Fibroblast of gingiva (primary cell): ENCODE data around the gene AGFG2.
A peak's percentile ranks its signal among the peaks of the same experiment; 100 is the strongest.

Experiments
- DNase-seq: peaks from one replicate; pipeline ENCODE4 v3.0.0-alpha.2; 2011; ENCODE audit warnings: low read depth

Gene AGFG2

DNA sequence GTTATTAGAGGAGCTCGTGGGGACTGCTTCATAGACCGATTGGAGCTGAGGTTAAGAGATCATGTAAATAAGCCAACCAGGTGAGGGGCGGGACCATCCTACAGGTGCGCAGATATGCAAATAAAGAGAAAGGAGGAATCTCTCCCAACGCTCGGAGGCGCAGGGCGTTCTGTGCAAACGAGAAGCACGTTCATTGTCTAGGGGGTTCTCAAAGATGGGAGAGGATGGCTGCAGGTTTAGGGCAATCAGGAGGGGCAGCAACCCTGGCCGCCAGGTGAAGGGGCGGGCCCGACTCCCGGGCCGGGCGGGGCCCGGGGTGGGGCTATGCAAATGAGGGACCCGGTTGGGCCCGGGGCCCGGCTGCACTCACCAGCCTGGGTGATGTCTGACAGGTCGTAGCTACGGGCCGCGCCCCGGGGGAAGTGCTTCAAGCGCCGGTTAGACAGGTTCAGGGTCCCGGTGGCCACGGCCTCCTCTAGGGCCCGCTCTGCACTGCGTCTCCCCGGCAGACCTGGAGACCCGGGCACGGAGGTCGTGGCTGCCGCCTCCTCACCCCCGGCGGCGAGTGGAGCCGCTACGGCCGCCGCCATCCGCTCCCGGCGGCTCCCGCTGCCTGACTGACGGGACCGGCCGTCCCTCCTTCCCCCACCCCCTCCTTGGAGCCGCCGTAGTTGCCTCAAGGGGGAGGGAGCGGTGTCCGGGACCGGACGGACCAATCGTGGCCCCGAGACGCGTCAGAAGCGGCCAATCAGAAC is 46.7 kb downstream of the AGFG2 start, which contains the start of gene LRCH4:
Gene LRCH4 (minus strand): TSS at position 619 of the 755 bp plus-strand sequence. CDS start 29 bp downstream, at position 590.
- DNase-seq = no peak

DNA sequence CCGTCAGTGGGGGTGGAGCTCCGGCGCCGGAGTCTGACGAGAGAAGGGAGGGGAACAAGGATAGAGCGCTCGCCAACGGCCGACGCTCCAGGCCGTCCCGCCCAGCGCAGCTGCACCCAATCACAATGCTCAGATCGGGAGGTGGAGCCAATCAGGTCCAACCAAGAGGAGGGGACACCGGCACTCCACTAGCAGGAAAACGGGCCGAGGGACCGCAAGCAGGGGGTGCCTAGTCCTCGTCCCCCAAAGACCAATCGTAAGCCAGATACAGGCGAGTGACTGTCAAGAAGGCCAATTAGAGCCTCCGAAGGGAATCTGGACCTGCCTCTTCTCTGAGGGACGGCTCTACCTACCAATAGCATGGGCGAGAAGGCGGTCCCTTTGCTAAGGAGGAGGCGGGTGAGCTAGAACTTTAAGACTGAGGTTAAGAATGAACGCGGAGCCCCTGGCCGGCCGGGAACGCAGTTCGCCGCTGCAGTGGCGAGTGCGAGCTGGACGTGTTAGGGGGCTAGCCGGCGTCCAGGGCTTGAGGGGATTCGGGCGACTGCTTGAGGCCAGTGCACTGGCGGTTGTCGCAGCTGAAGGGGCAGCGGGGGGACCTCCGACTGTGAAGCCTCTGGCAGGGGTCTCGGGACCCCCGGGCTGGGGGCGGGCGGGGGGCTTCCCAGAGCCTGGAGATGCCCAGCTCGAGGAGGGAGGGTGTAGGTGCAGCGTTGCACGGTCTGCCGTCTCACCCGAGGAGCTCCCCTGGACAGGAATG is 47.4 kb downstream of the AGFG2 start, which contains the start of gene FBXO24:
Gene FBXO24 (plus strand): TSS at position 63 of the 760 bp plus-strand sequence. CDS start 298 bp downstream, at position 361.
- peak; percentile 100 for DNase-seq

DNA sequence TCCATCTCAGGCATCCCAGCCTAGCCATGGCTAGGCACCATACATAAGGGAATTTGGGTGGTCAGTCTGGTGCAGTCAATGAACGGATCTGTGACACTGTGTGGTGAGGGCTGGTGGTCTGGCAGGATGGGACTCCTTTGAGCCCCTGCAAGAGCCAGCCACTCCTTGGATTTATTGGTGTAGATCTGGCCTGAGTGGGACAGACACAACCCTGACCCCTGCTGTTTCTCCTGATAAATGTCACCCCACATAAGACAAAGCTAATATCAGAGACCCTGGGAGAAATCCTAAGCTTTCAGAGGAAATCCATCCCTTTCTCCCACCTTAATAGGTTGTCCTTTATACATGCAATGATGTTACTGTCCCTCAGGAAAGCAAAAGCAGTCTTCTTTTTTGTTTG is 49.4 kb downstream of the AGFG2 start:
- DNase-seq = no peak

DNA sequence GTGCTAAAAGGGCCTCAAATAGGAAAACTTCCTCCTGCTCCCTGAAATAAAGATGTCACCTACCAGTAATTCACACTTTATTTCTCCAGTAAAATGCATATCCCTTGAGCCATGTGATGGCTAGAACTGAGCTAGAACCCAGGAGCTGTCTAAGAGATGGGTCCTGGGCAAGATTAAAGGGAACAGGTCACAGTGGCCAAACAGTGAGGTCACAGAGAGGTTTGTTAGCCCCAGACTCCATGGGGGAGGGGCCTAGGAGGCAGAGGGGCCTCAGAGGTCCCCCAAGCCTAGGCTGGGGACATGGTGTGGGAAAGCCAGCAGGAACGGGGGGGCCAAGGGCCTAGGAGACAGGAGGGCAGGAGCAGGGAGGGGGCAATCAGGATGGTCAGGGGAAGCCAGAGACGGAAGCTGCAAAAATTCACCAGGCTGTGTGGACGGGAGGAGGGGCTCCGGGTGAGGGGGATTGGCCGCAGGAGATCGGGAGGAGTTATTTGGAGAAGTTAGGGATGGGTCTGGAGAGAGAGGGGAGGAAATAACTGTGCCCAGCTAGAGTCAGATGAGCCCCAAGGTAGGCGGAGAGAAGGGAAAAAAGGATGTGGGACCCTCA is 50.4 kb downstream of the AGFG2 start:
- DNase-seq = no peak

DNA sequence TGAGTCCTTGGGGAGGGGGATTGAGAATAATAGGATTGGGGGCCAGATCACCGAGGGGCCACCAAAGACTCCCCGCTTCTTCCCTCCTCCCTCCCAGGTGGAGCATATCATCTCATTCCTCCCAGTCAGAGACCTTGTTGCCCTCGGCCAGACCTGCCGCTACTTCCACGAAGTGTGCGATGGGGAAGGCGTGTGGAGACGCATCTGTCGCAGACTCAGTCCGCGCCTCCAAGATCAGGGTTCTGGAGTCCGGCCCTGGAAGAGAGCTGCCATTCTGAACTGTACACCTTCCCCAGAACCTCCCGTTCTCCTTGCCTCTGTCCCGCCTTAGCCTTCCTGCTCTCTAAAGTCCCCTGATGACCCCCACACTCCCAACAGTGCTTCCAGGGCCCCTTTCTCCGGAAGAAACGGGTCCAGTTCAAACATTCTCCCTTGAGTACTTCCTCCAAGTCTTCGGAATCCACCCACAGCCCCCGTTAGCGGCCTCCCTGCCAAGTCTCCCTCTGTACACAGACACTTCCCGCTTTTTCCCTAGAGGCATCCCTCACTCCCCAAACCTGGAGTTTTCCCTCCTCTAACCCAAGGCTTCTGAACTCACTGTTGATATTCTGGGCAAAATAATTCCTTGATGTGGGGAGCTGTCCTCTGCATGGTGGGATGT is 51.2 kb downstream of the AGFG2 start:
- DNase-seq = no peak

DNA sequence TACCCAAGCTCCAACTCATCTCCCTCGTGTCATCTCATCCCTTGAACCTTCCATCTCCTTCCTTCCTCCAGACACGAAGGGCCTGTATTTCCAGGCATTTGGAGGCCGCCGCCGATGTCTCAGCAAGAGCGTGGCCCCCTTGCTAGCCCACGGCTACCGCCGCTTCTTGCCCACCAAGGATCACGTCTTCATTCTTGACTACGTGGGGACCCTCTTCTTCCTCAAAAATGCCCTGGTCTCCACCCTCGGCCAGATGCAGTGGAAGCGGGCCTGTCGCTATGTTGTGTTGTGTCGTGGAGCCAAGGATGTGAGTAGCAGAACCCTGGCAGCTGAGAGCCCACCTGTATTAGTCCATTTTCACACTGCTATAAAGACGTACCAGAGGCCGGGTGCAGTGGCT is 52.6 kb downstream of the AGFG2 start:
- no peak for DNase-seq

DNA sequence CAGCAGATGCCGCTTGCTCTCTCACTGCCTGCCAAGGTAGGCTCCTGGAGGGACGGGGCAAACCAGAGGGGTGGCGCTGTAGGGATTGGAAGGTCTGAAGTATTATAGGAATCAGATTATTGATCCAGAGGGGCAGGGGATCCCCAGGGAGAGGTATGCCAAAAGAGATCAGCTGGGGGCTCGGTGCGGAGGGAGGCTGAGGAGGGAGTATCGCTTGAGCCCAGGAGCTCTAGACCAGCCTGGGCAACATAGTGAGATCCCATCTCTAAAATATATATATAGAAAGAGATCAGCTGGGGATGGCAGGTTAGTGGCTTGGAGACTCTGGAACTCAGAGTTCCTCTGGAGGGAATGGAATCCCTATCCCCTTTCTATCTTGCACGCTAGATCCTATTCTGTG is 56.2 kb downstream of the AGFG2 start:
- DNase-seq = no peak

DNA sequence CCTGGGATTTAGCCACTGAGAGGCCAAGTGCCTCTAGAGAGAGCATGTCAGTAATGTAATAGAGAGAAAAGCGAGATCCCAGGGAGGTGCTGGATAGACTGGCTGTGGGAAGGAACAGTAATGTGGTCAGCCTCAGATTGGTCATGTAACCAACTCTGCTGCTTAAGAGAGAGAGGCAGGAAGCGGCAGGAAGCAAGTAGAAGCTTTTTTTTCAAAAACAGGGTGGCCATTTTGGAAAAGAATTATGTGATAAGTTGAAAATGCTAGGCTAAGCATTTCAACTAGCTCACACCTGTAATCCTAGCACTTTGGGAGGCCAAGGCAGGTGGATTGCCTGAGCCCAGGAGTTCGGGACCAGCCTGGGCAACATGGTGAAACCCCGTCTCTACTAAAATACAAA is 59.4 kb downstream of the AGFG2 start:
- no peak for DNase-seq

DNA sequence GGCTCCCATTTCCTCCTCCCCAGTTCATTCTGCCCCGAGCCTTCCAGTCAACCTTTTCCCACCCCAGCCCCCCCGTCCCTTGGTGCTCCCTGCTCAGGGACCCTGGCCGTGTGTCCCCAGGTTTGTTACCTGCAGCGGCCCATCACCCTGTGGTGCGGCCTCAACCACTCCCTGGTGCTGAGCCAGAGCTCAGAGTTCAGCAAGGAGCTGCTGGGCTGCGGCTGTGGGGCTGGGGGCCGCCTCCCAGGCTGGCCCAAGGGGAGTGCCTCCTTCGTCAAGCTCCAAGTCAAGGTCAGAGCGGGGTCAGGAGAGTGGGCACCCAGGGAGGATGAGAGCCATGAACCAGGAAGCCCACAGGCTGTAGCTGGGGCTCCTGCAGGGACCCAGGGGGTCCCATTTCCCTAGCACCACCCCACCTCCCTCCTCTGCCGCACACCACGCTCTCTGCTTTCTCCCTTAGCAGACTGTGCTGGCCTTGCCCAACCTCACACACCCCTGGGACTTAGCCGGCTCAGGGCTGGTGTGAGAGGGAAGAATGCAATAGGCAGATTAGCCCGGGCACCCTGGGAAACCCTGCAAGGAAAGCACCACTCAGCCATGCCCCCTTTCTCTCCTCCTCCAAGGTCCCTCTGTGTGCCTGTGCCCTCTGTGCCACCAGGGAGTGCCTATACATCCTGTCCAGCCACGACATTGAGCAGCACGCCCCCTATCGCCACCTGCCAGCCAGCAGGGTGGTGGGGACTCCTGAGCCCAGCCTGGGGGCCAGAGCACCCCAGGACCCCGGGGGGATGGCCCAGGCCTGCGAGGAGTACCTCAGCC is 61.1 kb downstream of the AGFG2 start:
- DNase-seq = no peak

DNA sequence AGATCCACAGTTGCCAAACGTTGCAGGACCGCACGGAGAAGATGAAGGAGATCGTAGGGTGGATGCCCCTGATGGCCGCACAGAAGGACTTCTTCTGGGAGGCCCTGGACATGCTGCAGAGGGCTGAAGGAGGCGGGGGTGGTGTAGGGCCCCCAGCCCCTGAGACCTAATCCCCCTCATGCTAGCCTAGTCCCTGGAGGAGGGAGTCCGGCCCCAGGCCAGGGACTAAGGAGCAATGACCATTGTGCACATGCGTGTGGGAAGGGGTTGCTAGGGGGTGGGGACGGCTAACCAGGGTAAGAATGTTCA is 61.7 kb downstream of the AGFG2 start:
- no peak for DNase-seq

DNA sequence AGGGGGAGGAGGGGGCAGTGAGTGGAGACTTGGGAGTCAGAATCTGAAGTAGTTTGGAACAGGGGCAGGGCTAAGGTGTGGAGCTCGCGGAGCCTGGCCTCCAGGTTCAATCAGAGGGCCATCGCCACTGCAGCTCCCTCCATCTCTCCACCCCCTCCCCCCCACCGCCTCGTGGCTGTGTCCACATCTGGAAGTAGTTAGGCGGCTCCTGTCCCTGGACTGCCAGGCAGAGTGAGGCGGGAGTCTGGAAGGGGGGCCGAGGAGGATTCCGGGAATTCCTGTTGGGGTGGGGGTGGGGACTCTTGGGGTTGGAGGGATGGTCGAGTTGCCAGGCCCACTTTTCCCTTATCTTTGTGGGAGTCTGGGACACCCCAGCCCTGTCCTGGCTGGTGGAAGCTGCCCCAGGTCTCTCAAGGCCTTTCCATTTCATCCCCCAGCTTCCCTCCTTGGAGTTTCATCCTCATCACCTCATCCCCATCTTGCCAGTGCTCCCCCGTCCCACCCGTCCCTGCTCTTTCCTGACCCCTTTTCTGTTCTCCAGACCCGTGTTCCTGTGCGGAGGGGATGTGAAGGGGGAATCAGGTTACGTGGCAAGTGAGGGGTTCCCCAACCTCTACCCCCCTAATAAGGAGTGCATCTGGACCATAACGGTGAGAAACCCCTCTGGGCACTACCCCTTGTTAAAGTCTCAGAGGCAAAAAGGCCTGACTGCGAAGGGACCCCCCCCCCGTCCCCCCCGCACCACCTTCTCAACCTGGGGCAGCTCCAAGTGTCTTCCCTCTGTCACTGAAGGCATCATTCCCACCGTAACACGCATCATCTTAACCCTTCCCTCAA is 64.1 kb downstream of the AGFG2 start:
- DNase-seq = peak; percentile 88

DNA sequence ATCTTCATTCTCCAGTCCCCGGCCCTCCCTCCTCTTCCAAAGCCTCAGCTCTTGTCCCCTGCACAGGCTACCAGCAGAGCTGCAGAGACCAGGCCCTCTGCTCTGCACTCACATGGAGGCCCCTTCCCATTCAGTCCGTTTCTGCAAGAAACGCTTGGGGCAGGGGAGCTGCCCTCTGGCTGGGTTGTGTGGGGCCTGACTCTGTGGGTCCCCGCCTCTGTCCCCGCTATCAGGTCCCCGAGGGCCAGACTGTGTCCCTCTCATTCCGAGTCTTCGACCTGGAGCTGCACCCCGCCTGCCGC is 64.7 kb downstream of the AGFG2 start:
- no peak for DNase-seq

DNA sequence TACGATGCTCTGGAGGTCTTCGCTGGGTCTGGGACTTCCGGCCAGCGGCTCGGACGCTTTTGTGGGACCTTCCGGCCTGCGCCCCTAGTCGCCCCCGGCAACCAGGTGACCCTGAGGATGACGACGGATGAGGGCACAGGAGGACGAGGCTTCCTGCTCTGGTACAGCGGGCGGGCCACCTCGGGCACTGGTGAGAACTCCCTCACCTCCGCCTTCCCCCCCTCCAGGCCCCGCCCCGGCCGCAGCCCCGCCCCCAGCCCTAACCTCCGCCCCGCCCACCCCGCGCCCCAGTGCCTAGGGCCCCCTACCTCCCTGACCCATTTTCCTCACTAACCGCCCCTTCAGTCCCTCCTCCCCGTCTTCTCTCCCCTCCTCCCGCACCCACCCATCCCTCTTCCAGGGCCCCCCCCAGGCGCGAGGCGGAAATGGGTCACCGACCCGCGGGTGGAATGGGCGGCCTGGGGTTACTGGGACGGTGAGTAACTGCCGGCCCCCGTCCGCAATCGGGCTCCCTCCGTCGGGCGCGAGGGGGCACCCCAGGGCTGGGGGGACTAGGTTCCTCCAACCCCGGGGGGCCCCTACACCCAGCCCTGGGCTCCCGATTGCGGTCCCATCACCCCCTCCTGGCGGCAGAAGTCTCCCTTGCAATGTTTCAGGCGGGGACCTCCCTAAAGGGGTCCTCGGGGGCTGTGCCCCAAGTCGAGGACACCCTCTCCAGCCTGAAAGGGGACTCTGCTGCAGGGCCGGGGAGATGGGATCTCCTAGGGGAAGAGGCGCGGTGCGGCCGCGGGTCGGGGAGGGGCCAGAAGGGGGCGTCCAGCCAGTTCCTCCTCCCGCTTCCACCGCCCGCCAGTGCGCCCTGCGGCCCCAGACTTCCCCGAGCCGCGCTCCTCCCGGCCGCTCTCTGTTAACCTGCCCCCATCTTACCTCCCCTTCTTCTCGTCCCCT is 65.3 kb downstream of the AGFG2 start:
- peak; percentile 51 for DNase-seq

DNA sequence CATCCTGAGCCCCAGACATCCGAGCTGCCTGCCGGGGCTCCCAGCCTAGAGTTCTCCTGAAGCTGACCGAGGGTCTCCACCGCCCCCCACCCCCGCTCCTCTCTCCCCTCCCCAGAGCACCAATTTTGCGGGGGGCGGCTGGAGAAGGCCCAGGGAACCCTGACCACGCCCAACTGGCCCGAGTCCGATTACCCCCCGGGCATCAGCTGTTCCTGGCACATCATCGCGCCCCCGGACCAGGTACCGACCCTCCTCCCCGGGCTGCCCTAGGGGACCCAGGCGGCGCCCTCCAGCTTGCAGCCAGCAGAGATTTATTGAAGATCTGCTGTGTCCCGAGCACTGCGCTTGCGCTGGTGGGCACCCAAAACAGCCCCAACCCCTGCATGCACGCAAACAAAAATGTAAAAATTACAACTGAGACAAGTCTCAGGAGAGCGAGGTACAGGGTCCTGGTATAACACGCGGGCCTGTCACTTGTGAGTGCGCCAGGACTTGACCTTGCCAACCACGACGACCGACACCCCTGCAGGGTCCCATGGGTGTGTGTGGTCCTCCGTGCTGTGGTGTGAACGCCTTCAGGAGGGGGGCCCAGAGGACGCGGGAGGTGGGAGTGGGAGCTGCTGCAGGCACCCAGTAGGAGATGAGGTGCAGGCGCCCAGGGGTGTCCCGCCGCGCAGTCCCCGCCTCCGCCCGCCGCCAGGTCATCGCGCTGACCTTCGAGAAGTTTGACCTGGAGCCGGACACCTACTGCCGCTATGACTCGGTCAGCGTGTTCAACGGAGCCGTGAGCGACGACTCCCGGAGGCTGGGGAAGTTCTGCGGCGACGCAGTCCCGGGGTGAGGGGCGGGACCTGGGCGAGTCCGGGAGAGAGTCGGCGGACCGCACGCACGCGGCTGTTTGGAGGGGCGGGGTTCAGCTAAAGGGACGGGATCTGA is 66.2 kb downstream of the AGFG2 start:
- no peak for DNase-seq

DNA sequence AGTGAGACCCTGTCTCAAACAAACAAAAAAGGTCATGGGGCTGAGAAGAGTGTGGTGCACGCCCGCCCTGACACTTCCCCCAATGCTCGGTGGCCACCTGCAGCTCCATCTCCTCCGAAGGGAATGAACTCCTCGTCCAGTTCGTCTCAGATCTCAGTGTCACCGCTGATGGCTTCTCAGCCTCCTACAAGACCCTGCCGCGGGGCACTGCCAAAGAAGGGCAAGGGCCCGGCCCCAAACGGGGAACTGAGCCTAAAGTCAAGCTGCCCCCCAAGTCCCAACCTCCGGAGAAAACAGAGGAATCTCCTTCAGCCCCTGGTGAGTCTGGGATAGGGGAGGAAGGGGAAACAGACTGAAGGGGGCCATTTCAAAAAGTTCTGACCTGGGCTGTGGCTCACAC is 67.3 kb downstream of the AGFG2 start:
- no peak for DNase-seq

DNA sequence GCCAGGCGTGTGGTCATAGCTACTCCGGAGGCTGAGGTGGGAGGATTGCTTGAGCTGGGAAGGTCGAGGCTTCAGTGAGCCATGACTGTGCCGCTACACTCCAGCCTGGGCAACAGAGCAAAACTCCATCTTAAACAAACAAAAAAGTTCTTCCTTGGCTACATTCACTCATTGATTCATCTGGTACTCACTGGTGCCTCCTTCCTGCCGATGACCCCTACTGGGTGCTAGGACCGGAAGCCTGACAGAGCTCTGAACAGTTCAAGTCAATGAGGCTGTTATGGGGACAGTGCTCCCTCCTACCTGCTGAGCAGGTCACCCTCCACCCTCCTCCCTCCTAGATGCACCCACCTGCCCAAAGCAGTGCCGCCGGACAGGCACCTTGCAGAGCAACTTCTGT is 68.1 kb downstream of the AGFG2 start:
- DNase-seq = no peak

DNA sequence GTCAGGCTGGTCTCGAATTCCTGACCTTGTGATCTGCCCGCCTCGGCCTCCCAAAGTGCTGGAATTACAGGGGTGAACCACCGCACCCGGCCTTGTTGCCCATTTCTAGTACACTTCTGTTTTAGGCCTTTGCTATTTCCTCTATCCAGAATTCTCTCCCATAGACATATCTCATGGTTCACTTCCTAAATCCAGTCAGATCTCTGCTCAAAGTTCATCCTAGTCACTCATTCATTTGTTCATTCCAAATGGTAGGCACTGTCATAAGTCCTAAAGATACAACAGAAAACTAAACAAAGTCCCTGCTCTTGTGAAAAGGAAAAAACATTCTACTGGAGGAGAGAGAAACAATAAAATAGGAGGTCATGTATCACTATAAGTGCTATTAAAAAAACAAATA is 71.0 kb downstream of the AGFG2 start:
- DNase-seq = no peak

DNA sequence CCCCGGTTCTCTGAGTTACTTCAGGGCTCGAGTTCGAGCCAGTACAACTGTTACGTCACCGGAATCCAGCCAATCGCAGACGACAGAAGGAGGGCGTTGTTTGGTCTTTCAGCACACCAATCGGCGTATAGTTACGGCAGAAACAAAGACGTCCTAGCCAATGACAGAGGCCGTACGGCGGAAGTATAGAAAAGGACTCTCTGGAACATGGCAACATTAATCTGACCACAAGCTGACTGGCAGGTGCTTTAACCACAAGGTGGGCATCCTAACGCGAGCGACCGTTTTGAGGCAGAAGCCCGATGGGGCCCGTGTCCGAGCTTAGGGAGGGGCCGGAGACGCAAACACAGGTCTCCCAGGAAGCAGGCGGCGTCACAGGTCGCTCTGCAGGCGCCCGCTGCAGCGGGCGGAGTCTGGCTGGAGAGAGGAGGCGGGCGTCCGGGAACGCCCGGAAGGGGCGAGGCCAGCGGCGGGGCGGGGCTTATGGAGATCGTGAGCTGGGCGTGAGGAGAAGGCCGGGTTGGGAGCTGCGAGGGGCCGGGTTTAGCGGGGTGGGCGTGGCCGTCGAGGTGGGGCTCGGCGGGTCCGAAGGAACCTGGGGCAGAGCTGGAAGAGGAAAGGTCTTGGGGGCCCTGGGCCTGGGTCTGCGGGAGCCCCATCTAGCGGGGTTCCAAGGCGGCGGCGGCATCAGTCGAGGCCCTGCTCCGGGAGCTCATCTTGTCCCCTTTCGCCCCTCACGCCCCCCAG is 73.2 kb downstream of the AGFG2 start, which contains the start of gene MOSPD3:
Gene MOSPD3 (plus strand): TSS at position 558 of the 747 bp plus-strand sequence. CDS start 252 bp downstream, outside the sequence.
- peak; percentile 99 for DNase-seq
